Mesothelial cell of epicardium (in vitro differentiated cells): ENCODE measurements around the gene CSNK1G2. TPM values are rescaled to one million over a fixed set of nuclear protein-coding genes. Genes with fewer than 3 reads are reported as not detected.

Experiments
- DNase-seq, 2 experiments: peaks; one replicate each; pipeline ENCODE4 v3.0.0; 2021; ENCODE audit warnings: low spot score in 2 of 2; ENCODE audit not compliant: unreplicated experiment in 2 of 2
- H3K27ac Mint-ChIP-seq: 2 replicates; pipeline ENCODE4 v1.8.0; 2021; ENCODE audit warnings: mixed read lengths
- H3K27me3 Mint-ChIP-seq: 2 replicates; pipeline ENCODE4 v1.8.0; 2021; ENCODE audit warnings: low read depth, mixed read lengths
- H3K36me3 Mint-ChIP-seq: 2 replicates; pipeline ENCODE4 v1.8.0; 2021; ENCODE audit warnings: mixed read lengths
- H3K4me1 Mint-ChIP-seq: 2 replicates; pipeline ENCODE4 v1.8.0; 2021; ENCODE audit warnings: mixed read lengths
- H3K4me3 Mint-ChIP-seq: 2 replicates; pipeline ENCODE4 v1.8.0; 2021; ENCODE audit warnings: mild to moderate bottlenecking, moderate library complexity, mixed read lengths
- H3K9me3 Mint-ChIP-seq: 2 replicates; pipeline ENCODE4 v1.8.0; 2021; ENCODE audit warnings: mixed read lengths
- total RNA-seq: library from RNA; stranded (reverse); gene quantifications from 3 replicates; pipeline ENCODE4 v1.2.1, GENCODE V29; 2021
- TF ChIP-seq, protein P1 (sequence below): fragments of 200-600 bp; sonication (generic); IDR thresholded peaks from one replicate; pipeline ENCODE4 v1.5.0; 2021; ENCODE audit warnings: antibody characterized with exemption; ENCODE audit not compliant: unreplicated experiment

CSNK1G2 gene
- total RNA-seq, 1 donor from 2014 or later, result 79.1 TPM

GRCh38 chr19:1956868-1957492, 16.0 kb downstream of the CSNK1G2 start:
- Mint-ChIP-seq H3K4me1 (no peaks in the 10 kb centered on the region), H3K27me3 (no peaks in the 10 kb centered on the region), H3K4me3 (no peak overlapping the region), H3K27ac (no peak overlapping the region), H3K9me3 (no peaks in the 10 kb centered on the region), H3K36me3 (peaks cover 6% of the 10 kb centered on the region)
- DNase-seq, result no peak
- TF ChIP-seq, protein P1, sequence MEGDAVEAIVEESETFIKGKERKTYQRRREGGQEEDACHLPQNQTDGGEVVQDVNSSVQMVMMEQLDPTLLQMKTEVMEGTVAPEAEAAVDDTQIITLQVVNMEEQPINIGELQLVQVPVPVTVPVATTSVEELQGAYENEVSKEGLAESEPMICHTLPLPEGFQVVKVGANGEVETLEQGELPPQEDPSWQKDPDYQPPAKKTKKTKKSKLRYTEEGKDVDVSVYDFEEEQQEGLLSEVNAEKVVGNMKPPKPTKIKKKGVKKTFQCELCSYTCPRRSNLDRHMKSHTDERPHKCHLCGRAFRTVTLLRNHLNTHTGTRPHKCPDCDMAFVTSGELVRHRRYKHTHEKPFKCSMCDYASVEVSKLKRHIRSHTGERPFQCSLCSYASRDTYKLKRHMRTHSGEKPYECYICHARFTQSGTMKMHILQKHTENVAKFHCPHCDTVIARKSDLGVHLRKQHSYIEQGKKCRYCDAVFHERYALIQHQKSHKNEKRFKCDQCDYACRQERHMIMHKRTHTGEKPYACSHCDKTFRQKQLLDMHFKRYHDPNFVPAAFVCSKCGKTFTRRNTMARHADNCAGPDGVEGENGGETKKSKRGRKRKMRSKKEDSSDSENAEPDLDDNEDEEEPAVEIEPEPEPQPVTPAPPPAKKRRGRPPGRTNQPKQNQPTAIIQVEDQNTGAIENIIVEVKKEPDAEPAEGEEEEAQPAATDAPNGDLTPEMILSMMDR, result no peak

- Mint-ChIP-seq H3K27ac (no peak overlapping the region), H3K36me3 (peaks cover 6% of the 10 kb centered on the region), H3K27me3 (no peaks in the 10 kb centered on the region), H3K9me3 (no peaks in the 10 kb centered on the region), H3K4me1 (no peaks in the 10 kb centered on the region), H3K4me3 (no peak overlapping the region)
- TF ChIP-seq, protein P1, result no peak
- no peak for DNase-seq
Measured at GRCh38 chr19:1957562-1958248, 16.7 kb downstream of the CSNK1G2 start.

- H3K9me3 Mint-ChIP-seq, result no peaks in the 10 kb centered on the region
- peaks cover 9% of the 10 kb centered on the region for H3K36me3 Mint-ChIP-seq
- no peaks in the 10 kb centered on the region for H3K4me1 Mint-ChIP-seq
- TF ChIP-seq, protein P1, result no peak
- H3K4me3 Mint-ChIP-seq, result no peak overlapping the region
- H3K27ac Mint-ChIP-seq, result no peak overlapping the region
- DNase-seq, result no peak
- H3K27me3 Mint-ChIP-seq, result no peaks in the 10 kb centered on the region
Measured at GRCh38 chr19:1959928-1960589, 19.1 kb downstream of the CSNK1G2 start.

- DNase-seq, result no peak
- Mint-ChIP-seq H3K27me3 (no peaks in the 10 kb centered on the region), H3K9me3 (no peaks in the 10 kb centered on the region), H3K4me1 (no peaks in the 10 kb centered on the region), H3K27ac (no peak overlapping the region), H3K36me3 (peaks cover 11% of the 10 kb centered on the region), H3K4me3 (no peak overlapping the region)
- TF ChIP-seq, protein P1, result no peak
Measured at GRCh38 chr19:1961000-1961883, 20.3 kb downstream of the CSNK1G2 start.

DNA sequence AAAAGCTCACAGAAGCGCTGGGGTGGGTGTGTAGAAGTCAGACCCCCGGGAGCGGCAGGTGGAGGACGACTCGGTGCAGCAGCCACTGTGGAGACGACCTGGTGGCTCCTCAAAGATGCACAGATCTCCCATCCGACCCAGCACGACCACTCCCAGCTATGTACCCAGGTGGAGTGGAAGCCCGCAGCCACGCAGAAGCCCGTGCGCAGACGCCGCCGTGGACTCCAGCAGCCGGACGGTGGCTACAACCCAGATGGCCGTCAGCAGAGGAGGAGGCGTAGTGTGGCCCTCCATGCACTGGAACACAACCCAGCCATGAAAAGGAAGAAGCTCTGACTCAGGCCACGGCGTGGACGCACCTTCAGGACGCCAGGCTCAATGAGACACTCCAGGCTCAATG, 21.7 kb downstream of the CSNK1G2 start:
- Mint-ChIP-seq H3K27ac (no peak overlapping the region), H3K36me3 (peaks cover 12% of the 10 kb centered on the region), H3K27me3 (no peaks in the 10 kb centered on the region), H3K9me3 (no peaks in the 10 kb centered on the region), H3K4me1 (no peaks in the 10 kb centered on the region), H3K4me3 (no peak overlapping the region)
- no peak for DNase-seq
- TF ChIP-seq, protein P1, result no peak
